ENCODE measurements around the gene STMN3.
"Not testable (repeated sequence)": the region's sequence is repeated elsewhere in the genome, so short reads cannot be mapped to it uniquely, and the experiment has no call there.

The STMN3 gene

GRCh38 chr20:63651942-63652191 is 1.4 kb downstream of the STMN3 start:
- no peaks in the 10 kb centered on the region for H3K9me3 Mint-ChIP-seq
- peak overlapping the region in 1 of 2 donors; percentile 73 for H3K27ac Mint-ChIP-seq
- peaks cover 17 to 25% of the 10 kb centered on the region in 2 donors for H3K4me1 Mint-ChIP-seq (ENCODE audit: low read depth in 2 of 2)
- DNase-seq: peak in 1 of 3 experiments; percentile 33
- H3K4me3 Mint-ChIP-seq: peak overlapping the region; percentile 79 to 90
- H3K36me3 Mint-ChIP-seq (ENCODE audit: insufficient read depth): peaks cover 13% of the 10 kb centered on the region
- peak; percentile 37 for ATAC-seq (replicated peaks)
- H3K27me3 Mint-ChIP-seq: no peaks in the 10 kb centered on the region

GRCh38 chr20:63650486-63650885 is 2.7 kb downstream of the STMN3 start:
- DNase-seq; H3K4me3 Mint-ChIP-seq; H3K36me3 Mint-ChIP-seq (ENCODE audit: insufficient read depth); H3K9me3 Mint-ChIP-seq; ATAC-seq (replicated peaks); H3K27me3 Mint-ChIP-seq: not testable (repeated sequence)
- Mint-ChIP-seq H3K4me1 (ENCODE audit: low read depth in 2 of 2) (peaks cover 19 to 25% of the 10 kb centered on the region in 2 donors), H3K27ac (peak overlapping the region in 1 of 2 donors; percentile 66)

- ATAC-seq (replicated peaks) (no peak), DNase-seq (no peak)
- no peaks in the 10 kb centered on the region for H3K27me3 Mint-ChIP-seq
- peak overlapping the region in 1 of 2 donors; percentile 87 for H3K27ac Mint-ChIP-seq
- H3K9me3 Mint-ChIP-seq: no peaks in the 10 kb centered on the region
- H3K36me3 Mint-ChIP-seq (ENCODE audit: insufficient read depth): peaks cover 7% of the 10 kb centered on the region
- H3K4me3 Mint-ChIP-seq: no peak overlapping the region
- peaks cover 17 to 19% of the 10 kb centered on the region in 2 donors for H3K4me1 Mint-ChIP-seq (ENCODE audit: low read depth in 2 of 2)
Measured at GRCh38 chr20:63648895-63649589, 4.2 kb downstream of the STMN3 start.

GRCh38 chr20:63648190-63648589 is 5.0 kb downstream of the STMN3 start:
- Mint-ChIP-seq H3K9me3 (no peaks in the 10 kb centered on the region), H3K4me1 (ENCODE audit: low read depth in 2 of 2) (peaks cover 16 to 19% of the 10 kb centered on the region in 2 donors), H3K27me3 (no peaks in the 10 kb centered on the region), H3K36me3 (ENCODE audit: insufficient read depth) (peaks cover 4% of the 10 kb centered on the region), H3K27ac (no peak overlapping the region), H3K4me3 (no peak overlapping the region)
- DNase-seq (no peak), ATAC-seq (replicated peaks) (no peak)

- Mint-ChIP-seq H3K9me3 (no peaks in the 10 kb centered on the region), H3K4me1 (ENCODE audit: low read depth in 2 of 2) (peaks cover 12 to 14% of the 10 kb centered on the region in 2 donors), H3K36me3 (ENCODE audit: insufficient read depth) (peaks cover 20% of the 10 kb centered on the region), H3K27me3 (no peaks in the 10 kb centered on the region), H3K27ac (no peak overlapping the region), H3K4me3 (no peak overlapping the region)
- DNase-seq (no peak), ATAC-seq (replicated peaks) (no peak)
Measured at GRCh38 chr20:63645218-63645617, 8.0 kb downstream of the STMN3 start.

- peaks cover 30% of the 10 kb centered on the region for H3K36me3 Mint-ChIP-seq (ENCODE audit: insufficient read depth)
- H3K4me3 Mint-ChIP-seq: peak overlapping the region; percentile 55 to 92
- peak overlapping the region in 1 of 2 donors; percentile 98 for H3K27ac Mint-ChIP-seq
- H3K27me3 Mint-ChIP-seq: no peaks in the 10 kb centered on the region
- DNase-seq (no peak), ATAC-seq (replicated peaks) (no peak)
- peaks cover 21 to 23% of the 10 kb centered on the region in 2 donors for H3K4me1 Mint-ChIP-seq (ENCODE audit: low read depth in 2 of 2)
- no peaks in the 10 kb centered on the region for H3K9me3 Mint-ChIP-seq
Measured at GRCh38 chr20:63643946-63644345, 9.3 kb downstream of the STMN3 start.

GRCh38 chr20:63643499-63643898 is 9.7 kb downstream of the STMN3 start:
- peaks cover 24 to 27% of the 10 kb centered on the region in 2 donors for H3K4me1 Mint-ChIP-seq (ENCODE audit: low read depth in 2 of 2)
- DNase-seq (no peak), ATAC-seq (replicated peaks) (no peak)
- no peaks in the 10 kb centered on the region for H3K27me3 Mint-ChIP-seq
- peaks cover 34% of the 10 kb centered on the region for H3K36me3 Mint-ChIP-seq (ENCODE audit: insufficient read depth)
- peak overlapping the region; percentile 75 to 98 for H3K27ac Mint-ChIP-seq
- H3K4me3 Mint-ChIP-seq: peak overlapping the region; percentile 55 to 92
- H3K9me3 Mint-ChIP-seq: no peaks in the 10 kb centered on the region

- no peaks in the 10 kb centered on the region for H3K27me3 Mint-ChIP-seq
- H3K4me3 Mint-ChIP-seq: peak overlapping the region; percentile 55 to 92
- peaks cover 26 to 33% of the 10 kb centered on the region in 2 donors for H3K4me1 Mint-ChIP-seq (ENCODE audit: low read depth in 2 of 2)
- peak overlapping the region; percentile 75 to 98 for H3K27ac Mint-ChIP-seq
- no peak for DNase-seq
- peaks cover 38% of the 10 kb centered on the region for H3K36me3 Mint-ChIP-seq (ENCODE audit: insufficient read depth)
- no peak for ATAC-seq (replicated peaks)
- peaks cover 0 to 2% of the 10 kb centered on the region in 2 donors for H3K9me3 Mint-ChIP-seq
Measured at GRCh38 chr20:63642527-63643247, 10.5 kb downstream of the STMN3 start.

GRCh38 chr20:63641792-63642523 is 11.3 kb downstream of the STMN3 start:
- H3K27ac Mint-ChIP-seq: peak overlapping the region; percentile 85 to 98
- DNase-seq: peak; percentile 92 to 95 (median 94)

GRCh38 chr20:63641146-63641791 is 12.0 kb downstream of the STMN3 start:
- ATAC-seq (replicated peaks): peak; percentile 42
- Mint-ChIP-seq H3K9me3 (peaks cover 0 to 2% of the 10 kb centered on the region in 2 donors), H3K4me1 (ENCODE audit: low read depth in 2 of 2) (peaks cover 30 to 42% of the 10 kb centered on the region in 2 donors), H3K27ac (peak overlapping the region; percentile 98 to 100), H3K36me3 (ENCODE audit: insufficient read depth) (peaks cover 39% of the 10 kb centered on the region), H3K4me3 (peak overlapping the region; percentile 91 to 92), H3K27me3 (no peaks in the 10 kb centered on the region)
- peak; percentile 50 to 57 (median 55) for DNase-seq

More at GRCh38 chr20:63641792-63642523, 11.3 kb downstream of the STMN3 start:
- H3K4me1 Mint-ChIP-seq (ENCODE audit: low read depth in 2 of 2): peaks cover 27 to 39% of the 10 kb centered on the region in 2 donors
- peak overlapping the region; percentile 91 to 92 for H3K4me3 Mint-ChIP-seq
- H3K9me3 Mint-ChIP-seq: peaks cover 0 to 2% of the 10 kb centered on the region in 2 donors
- no peaks in the 10 kb centered on the region for H3K27me3 Mint-ChIP-seq
- ATAC-seq (replicated peaks): peak; percentile 73
- H3K36me3 Mint-ChIP-seq (ENCODE audit: insufficient read depth): peaks cover 38% of the 10 kb centered on the region

- Mint-ChIP-seq H3K4me1 (ENCODE audit: low read depth in 2 of 2) (peaks cover 31 to 43% of the 10 kb centered on the region in 2 donors), H3K27ac (peak overlapping the region; percentile 98 to 100), H3K36me3 (ENCODE audit: insufficient read depth) (peaks cover 45% of the 10 kb centered on the region), H3K4me3 (peak overlapping the region; percentile 91 to 92)
- not testable (repeated sequence) for H3K9me3 Mint-ChIP-seq; DNase-seq; ATAC-seq (replicated peaks); H3K27me3 Mint-ChIP-seq
Measured at GRCh38 chr20:63640686-63641085, 12.5 kb downstream of the STMN3 start.

GRCh38 chr20:63640086-63640485 is 13.1 kb downstream of the STMN3 start:
- Mint-ChIP-seq H3K27ac (peak overlapping the region; percentile 98 to 100), H3K27me3 (no peaks in the 10 kb centered on the region), H3K4me1 (ENCODE audit: low read depth in 2 of 2) (peaks cover 36 to 49% of the 10 kb centered on the region in 2 donors), H3K36me3 (ENCODE audit: insufficient read depth) (peaks cover 51% of the 10 kb centered on the region), H3K9me3 (peaks cover 0 to 2% of the 10 kb centered on the region in 2 donors), H3K4me3 (peak overlapping the region; percentile 91 to 92)
- ATAC-seq (replicated peaks): no peak
- no peak for DNase-seq
